Thoracic aorta (tissue), 2 donors: ENCODE data around the gene GON4L. TPM values are rescaled to one million over a fixed set of nuclear protein-coding genes. Genes with fewer than 3 reads are reported as not detected.

Source experiments
- ATAC-seq: fragments of 150-250 bp; one replicate; pipeline ENCODE4 v1.8.0; 2017; ENCODE audit warnings: low read depth; ENCODE audit not compliant: insufficient number of reproducible peaks, low FRiP score
- DNase-seq: peaks from one replicate; pipeline ENCODE4 v3.0.0-alpha.2; 2020; ENCODE audit warnings: low spot score
- H3K27ac ChIP-seq, 2 donors: fragments of 200-600 bp; sonication (generic); 1 replicate in 1 of 2; 2 replicates in 1 of 2; pipeline ENCODE4 v1.5.1; 2016; ENCODE audit warnings: mild to moderate bottlenecking in 2 of 2, moderate library complexity in 2 of 2
- H3K27me3 ChIP-seq: fragments of 200-600 bp; sonication (generic); replicated peaks from 2 replicates; pipeline ENCODE4 v1.6.0; 2016; ENCODE audit warnings: mild to moderate bottlenecking; ENCODE audit not compliant: insufficient read depth
- H3K36me3 ChIP-seq: fragments of 200-600 bp; sonication (generic); one replicate; pipeline ENCODE4 v1.5.1; 2016
- H3K4me1 ChIP-seq, 2 donors: fragments of 200-600 bp; sonication (generic); 1 replicate in 1 of 2; 2 replicates in 1 of 2; pipeline versions ENCODE4 v1.5.1 to v1.6.0; 2016; ENCODE audit warnings: low read depth in 2 of 2, mild to moderate bottlenecking in 1 of 2; ENCODE audit not compliant: control insufficient read depth in 1 of 2
- H3K4me3 ChIP-seq: fragments of 200-600 bp; sonication (generic); 2 replicates; pipeline ENCODE4 v1.5.1; 2016; ENCODE audit warnings: mild to moderate bottlenecking
- H3K9me3 ChIP-seq: fragments of 200-600 bp; sonication (generic); 2 replicates; pipeline ENCODE4 v1.5.1; 2016
- total RNA-seq, 2 donors: library from RNA; depleted of rRNA; stranded (reverse); fragments of >200 nt; gene quantifications; one replicate each; pipeline versions ENCODE4 v1.1.0 to v1.2.3, GENCODE V29; 2016
- TF ChIP-seq, protein P1 (sequence below): fragments of 200-600 bp; sonication (generic); IDR thresholded peaks from one replicate; pipeline ENCODE4 v1.5.1; 2019; ENCODE audit warnings: antibody characterized with exemption

The GON4L gene
- total RNA-seq, 2 donors from 2014 or later, result 39.3 to 83.2 TPM

DNA sequence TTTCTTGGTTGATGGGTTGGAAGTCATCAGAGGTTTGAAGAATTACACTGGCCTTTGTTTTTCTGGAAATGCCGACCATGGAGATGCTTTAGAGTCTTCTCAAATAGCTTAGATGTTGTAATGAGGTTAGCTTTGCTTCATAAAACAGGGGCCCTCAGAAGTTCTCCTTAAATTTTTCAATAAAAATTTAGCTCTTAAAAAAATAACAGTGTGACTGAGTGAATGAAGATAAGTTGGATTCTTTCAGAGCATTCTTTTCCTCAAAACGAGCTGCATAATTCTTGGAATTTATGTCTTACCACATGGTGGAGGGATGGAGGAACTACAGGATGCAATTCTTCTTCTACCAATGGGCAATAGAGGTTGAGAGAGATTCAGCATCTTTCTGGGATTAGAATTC, 25.8 kb upstream of the GON4L start:
- no peaks in the 10 kb centered on the region for H3K9me3 ChIP-seq

DNA sequence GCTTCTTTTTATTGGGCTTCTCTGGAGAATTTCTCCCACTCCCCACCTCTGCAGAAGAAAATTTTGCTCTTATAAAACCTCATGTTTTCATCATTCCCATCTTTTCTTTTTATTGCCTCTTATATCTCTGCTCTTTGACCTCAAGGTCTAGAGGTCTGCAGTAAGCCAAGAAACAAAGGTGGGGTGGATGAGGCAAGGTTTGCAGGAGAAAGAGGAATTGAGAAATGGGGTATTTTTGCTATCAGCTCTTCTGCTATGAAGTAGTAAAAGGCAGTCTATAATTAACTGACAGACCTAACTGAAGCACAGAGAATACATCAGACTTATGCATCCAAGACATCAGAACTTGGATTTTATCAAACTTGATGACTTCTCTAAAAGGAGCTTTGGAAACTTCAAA, 25.2 kb upstream of the GON4L start:
- no peak for ATAC-seq
- no peak overlapping the region for H3K27ac ChIP-seq

More for the DNA sequence above, 25.8 kb upstream of the GON4L start:
- H3K27ac ChIP-seq, result no peak overlapping the region
- H3K27me3 ChIP-seq, result no peaks in the 10 kb centered on the region
- ATAC-seq (no peak), DNase-seq (no peak)
- no peak overlapping the region for H3K4me3 ChIP-seq
- H3K4me1 ChIP-seq, result no peaks in the 10 kb centered on the region
- TF ChIP-seq, protein P1, sequence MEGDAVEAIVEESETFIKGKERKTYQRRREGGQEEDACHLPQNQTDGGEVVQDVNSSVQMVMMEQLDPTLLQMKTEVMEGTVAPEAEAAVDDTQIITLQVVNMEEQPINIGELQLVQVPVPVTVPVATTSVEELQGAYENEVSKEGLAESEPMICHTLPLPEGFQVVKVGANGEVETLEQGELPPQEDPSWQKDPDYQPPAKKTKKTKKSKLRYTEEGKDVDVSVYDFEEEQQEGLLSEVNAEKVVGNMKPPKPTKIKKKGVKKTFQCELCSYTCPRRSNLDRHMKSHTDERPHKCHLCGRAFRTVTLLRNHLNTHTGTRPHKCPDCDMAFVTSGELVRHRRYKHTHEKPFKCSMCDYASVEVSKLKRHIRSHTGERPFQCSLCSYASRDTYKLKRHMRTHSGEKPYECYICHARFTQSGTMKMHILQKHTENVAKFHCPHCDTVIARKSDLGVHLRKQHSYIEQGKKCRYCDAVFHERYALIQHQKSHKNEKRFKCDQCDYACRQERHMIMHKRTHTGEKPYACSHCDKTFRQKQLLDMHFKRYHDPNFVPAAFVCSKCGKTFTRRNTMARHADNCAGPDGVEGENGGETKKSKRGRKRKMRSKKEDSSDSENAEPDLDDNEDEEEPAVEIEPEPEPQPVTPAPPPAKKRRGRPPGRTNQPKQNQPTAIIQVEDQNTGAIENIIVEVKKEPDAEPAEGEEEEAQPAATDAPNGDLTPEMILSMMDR, result no peak
- H3K36me3 ChIP-seq, result peaks cover 24% of the 10 kb centered on the region

DNA sequence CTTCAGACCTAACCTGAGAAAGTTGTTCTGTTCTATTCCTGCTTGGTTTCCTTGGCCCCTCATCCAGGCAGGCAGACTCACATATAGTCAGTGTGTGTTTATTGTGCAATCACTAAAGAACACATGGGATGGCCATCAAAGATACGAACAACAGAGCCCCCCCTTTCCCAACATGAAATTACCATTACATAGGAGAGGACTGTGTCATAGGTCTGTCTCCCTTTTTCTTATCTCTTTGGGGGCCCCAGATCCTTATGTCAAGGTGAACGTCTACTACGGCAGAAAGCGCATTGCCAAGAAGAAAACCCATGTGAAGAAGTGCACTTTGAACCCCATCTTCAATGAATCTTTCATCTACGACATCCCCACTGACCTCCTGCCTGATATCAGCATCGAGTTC, 23.9 kb upstream of the GON4L start:
- peaks cover 17% of the 10 kb centered on the region for H3K36me3 ChIP-seq
- no peaks in the 10 kb centered on the region for H3K27me3 ChIP-seq
- TF ChIP-seq, protein P1, result no peak
- no peak overlapping the region for H3K27ac ChIP-seq
- H3K4me3 ChIP-seq, result no peak overlapping the region
- no peak for DNase-seq
- H3K4me1 ChIP-seq, result no peaks in the 10 kb centered on the region
- no peak for ATAC-seq
- H3K9me3 ChIP-seq, result no peaks in the 10 kb centered on the region

More for the DNA sequence above, 25.2 kb upstream of the GON4L start:
- DNase-seq, result no peak
- Histone ChIP-seq H3K4me1 (no peaks in the 10 kb centered on the region), H3K9me3 (no peaks in the 10 kb centered on the region), H3K4me3 (no peak overlapping the region), H3K27me3 (no peaks in the 10 kb centered on the region), H3K36me3 (peaks cover 23% of the 10 kb centered on the region)
- TF ChIP-seq, protein P1, result no peak

DNA sequence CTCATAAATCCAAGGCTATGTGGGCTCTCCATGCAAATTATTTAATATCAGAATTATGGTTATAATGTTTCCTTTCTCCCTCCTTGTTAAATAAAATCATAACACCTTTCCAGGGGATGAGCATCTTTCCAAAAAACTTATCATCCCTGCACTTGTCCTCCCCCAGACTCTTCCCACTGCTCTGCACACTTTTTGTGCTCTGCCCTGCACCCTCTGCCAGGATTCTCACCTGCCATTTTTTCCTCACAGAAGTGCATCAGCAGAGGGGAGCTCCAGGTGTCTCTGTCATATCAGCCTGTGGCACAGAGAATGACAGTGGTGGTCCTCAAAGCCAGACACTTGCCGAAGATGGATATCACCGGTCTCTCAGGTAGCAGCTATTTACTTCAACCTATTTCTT, 23.2 kb upstream of the GON4L start:
- ATAC-seq, result no peak
- no peaks in the 10 kb centered on the region for H3K9me3 ChIP-seq
- no peaks in the 10 kb centered on the region for H3K27me3 ChIP-seq
- peaks cover 14% of the 10 kb centered on the region for H3K36me3 ChIP-seq
- TF ChIP-seq, protein P1, result no peak
- H3K27ac ChIP-seq, result no peak overlapping the region
- H3K4me3 ChIP-seq, result no peak overlapping the region
- no peak for DNase-seq
- H3K4me1 ChIP-seq, result no peaks in the 10 kb centered on the region

DNA sequence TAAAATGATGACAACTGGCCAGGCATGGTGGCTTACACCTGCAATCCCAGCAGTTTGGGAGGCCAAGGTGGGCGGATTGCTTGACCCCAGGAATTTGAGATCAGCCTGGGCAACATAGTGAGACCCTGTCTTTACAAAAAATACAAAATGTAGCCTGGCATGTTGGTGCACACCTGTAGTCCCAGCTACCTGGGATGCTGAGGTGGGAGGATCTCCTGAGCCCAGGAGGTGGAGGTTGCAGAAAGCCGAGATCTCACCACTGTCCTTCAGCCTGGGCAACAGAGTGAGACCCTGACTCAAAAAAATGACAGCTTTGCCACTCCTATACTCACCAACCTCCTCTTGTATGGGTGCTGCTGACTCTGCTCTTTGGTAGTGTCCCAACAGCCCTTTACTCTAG, 20.9 kb upstream of the GON4L start:
- H3K9me3 ChIP-seq, result no peaks in the 10 kb centered on the region
- TF ChIP-seq, protein P1, result no peak
- H3K4me3 ChIP-seq, result no peak overlapping the region
- H3K27ac ChIP-seq, result no peak overlapping the region
- no peaks in the 10 kb centered on the region for H3K4me1 ChIP-seq
- ATAC-seq (no peak), DNase-seq (no peak)
- peaks cover 18% of the 10 kb centered on the region for H3K36me3 ChIP-seq
- H3K27me3 ChIP-seq, result no peaks in the 10 kb centered on the region
